Measurements from ENCODE around the gene HHIPL1. TPM values are rescaled to one million over a fixed set of nuclear protein-coding genes. Genes with fewer than 3 reads are reported as not detected.

HHIPL1 gene
- total and polyA plus RNA-seq, 4 donors: 0.31 to 4.0 (median 1.1) TPM

DNA sequence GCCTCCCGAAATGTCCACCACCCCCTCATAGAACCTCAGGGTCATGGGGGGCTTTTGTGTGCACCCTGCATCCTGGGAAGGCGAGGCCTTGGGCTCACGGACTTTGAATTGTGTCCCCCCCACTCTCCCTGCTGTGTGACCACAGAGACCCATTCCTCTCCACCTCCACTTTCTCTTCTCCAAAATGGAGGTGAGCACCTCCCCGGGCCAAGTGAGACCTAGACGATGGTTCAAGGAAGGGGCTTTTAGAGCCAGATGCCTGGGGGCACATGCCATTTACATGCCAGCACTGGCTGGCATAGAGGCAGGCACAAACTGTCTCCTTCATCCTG, 72.7 kb downstream of the HHIPL1 start:
- H3K9ac ChIP-seq (ENCODE audit: insufficient read depth in 1 of 2, low read length in 2 of 2): no peak overlapping the region
- no peaks in the 10 kb centered on the region for H3K27me3 ChIP-seq (ENCODE audit: control insufficient read depth in 3 of 3, insufficient read depth in 3 of 3, low read length in 2 of 3)
- ATAC-seq (ENCODE audit: insufficient read depth, low FRiP score): no peak
- TF ChIP-seq, protein P1, sequence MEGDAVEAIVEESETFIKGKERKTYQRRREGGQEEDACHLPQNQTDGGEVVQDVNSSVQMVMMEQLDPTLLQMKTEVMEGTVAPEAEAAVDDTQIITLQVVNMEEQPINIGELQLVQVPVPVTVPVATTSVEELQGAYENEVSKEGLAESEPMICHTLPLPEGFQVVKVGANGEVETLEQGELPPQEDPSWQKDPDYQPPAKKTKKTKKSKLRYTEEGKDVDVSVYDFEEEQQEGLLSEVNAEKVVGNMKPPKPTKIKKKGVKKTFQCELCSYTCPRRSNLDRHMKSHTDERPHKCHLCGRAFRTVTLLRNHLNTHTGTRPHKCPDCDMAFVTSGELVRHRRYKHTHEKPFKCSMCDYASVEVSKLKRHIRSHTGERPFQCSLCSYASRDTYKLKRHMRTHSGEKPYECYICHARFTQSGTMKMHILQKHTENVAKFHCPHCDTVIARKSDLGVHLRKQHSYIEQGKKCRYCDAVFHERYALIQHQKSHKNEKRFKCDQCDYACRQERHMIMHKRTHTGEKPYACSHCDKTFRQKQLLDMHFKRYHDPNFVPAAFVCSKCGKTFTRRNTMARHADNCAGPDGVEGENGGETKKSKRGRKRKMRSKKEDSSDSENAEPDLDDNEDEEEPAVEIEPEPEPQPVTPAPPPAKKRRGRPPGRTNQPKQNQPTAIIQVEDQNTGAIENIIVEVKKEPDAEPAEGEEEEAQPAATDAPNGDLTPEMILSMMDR (IDR thresholded peaks at IDR 0.05; ENCODE audit: control extremely low read depth, extremely low read depth): no peak
- H3K36me3 ChIP-seq (ENCODE audit: control insufficient read depth in 4 of 4, insufficient read depth in 4 of 4, low read length in 4 of 4): no peaks in the 10 kb centered on the region
- 85 to 97% methylated on average over 5 of the region's 5 CpGs for WGBS, 2 donors
- H3K27ac ChIP-seq (ENCODE audit: low read depth in 1 of 2, low read length in 1 of 2): no peak overlapping the region
- no peak for DNase-seq
- no peak overlapping the region for H3K4me3 ChIP-seq
- peaks cover 0 to 2% (median 0%) of the 10 kb centered on the region in 4 donors for H3K9me3 ChIP-seq (ENCODE audit: control insufficient read depth in 4 of 4, insufficient read depth in 3 of 4, low read length in 3 of 4)
- peaks cover 0 to 4% (median 0%) of the 10 kb centered on the region in 5 donors for H3K4me1 ChIP-seq (ENCODE audit: control insufficient read depth in 5 of 5, insufficient read depth in 5 of 5, low read length in 5 of 5)

DNA sequence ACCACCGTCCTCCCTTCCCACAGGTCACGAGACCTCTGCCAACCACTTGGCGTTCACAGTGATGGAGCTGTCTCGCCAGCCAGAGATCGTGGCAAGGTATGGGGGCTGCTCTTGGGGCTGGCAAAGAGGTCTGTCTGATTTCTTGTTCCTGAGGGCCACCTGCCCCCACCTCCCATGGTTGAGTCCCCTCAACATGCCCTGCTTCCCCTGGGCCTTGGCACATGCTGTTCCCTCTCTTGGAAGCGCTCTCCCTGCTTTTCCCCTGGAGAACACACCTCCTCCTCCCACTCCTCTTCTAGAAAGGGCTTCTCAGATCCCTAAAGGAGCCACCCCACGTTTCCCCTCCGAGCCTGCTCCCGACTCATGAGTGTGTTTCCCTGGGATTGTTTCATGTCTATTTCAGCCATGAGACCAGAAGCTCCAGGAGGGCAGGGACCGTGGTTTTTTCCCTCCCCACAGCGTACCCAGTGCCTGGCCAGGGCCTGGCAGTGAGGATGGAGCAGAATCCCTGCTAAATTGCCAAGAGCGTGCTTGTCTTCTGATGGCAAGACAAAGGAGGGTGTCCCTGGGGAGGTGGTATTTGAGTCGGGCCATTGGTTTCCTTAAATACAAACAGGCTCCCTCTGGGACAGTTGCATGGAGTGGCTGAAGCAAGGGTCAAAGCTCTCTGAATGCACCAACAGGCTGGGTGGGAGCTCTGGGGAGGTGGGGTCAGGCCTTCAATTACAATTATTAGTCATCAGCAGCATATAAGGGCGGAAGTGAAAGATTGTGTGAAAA, 73.3 kb downstream of the HHIPL1 start:
- TF ChIP-seq, protein P1 (IDR thresholded peaks at IDR 0.05; ENCODE audit: control extremely low read depth, extremely low read depth): no peak

DNA sequence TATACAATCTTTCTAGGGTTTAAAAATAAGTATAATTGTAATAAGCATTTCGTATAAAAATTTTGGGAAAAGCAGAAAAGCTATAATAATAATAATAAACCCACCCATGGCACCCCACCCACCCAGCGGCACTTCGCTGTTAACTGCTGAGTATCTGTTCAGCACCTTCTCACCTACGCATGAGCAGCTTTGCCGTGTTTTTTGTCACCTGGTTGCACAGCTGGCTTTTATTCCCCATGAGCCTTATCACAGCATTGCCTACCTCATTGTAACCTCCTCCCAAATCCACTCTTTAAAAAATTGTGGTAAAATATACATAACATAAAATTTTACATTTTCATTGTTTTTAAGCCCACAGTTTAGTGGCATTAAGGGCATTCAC, 73.9 kb downstream of the HHIPL1 start:
- TF ChIP-seq, protein P1 (IDR thresholded peaks at IDR 0.05; ENCODE audit: control extremely low read depth, extremely low read depth): no peak
- DNase-seq: no peak
- Histone ChIP-seq H3K9ac (ENCODE audit: insufficient read depth in 1 of 2, low read length in 2 of 2) (no peak overlapping the region), H3K36me3 (ENCODE audit: control insufficient read depth in 4 of 4, insufficient read depth in 4 of 4, low read length in 4 of 4) (no peaks in the 10 kb centered on the region), H3K4me3 (no peak overlapping the region), H3K27ac (ENCODE audit: low read depth in 1 of 2, low read length in 1 of 2) (no peak overlapping the region), H3K4me1 (ENCODE audit: control insufficient read depth in 5 of 5, insufficient read depth in 5 of 5, low read length in 5 of 5) (peaks cover 0 to 4% (median 0%) of the 10 kb centered on the region in 5 donors), H3K9me3 (ENCODE audit: control insufficient read depth in 4 of 4, insufficient read depth in 3 of 4, low read length in 3 of 4) (peaks cover 0 to 2% (median 0%) of the 10 kb centered on the region in 4 donors), H3K27me3 (ENCODE audit: control insufficient read depth in 3 of 3, insufficient read depth in 3 of 3, low read length in 2 of 3) (no peaks in the 10 kb centered on the region)
- ATAC-seq (ENCODE audit: insufficient read depth, low FRiP score): no peak
- 77 to 87% methylated on average over 5 of the region's 5 CpGs for WGBS, 2 donors

More for the DNA sequence above, 73.3 kb downstream of the HHIPL1 start:
- Histone ChIP-seq H3K36me3 (ENCODE audit: control insufficient read depth in 4 of 4, insufficient read depth in 4 of 4, low read length in 4 of 4) (no peaks in the 10 kb centered on the region), H3K4me1 (ENCODE audit: control insufficient read depth in 5 of 5, insufficient read depth in 5 of 5, low read length in 5 of 5) (peaks cover 0 to 4% (median 0%) of the 10 kb centered on the region in 5 donors), H3K27me3 (ENCODE audit: control insufficient read depth in 3 of 3, insufficient read depth in 3 of 3, low read length in 2 of 3) (no peaks in the 10 kb centered on the region), H3K9me3 (ENCODE audit: control insufficient read depth in 4 of 4, insufficient read depth in 3 of 4, low read length in 3 of 4) (peaks cover 0 to 2% (median 0%) of the 10 kb centered on the region in 4 donors), H3K4me3 (no peak overlapping the region), H3K27ac (ENCODE audit: low read depth in 1 of 2, low read length in 1 of 2) (no peak overlapping the region), H3K9ac (ENCODE audit: insufficient read depth in 1 of 2, low read length in 2 of 2) (no peak overlapping the region)
- no peak for DNase-seq
- ATAC-seq (ENCODE audit: insufficient read depth, low FRiP score): no peak
- WGBS, 2 donors: 85% methylated on average over 14 of the region's 14 CpGs
